Lung (tissue), 12 donors: ENCODE data around the gene SF3B2. TPM values are rescaled to one million over a fixed set of nuclear protein-coding genes. Genes with fewer than 3 reads are reported as not detected.

Source experiments
- ATAC-seq: fragments of 200-7000 bp; cut with Tn5 transposase; one replicate; pipeline ENCODE4 v1.9.1; 2020; ENCODE audit warnings: moderate number of reproducible peaks; ENCODE audit not compliant: insufficient read depth, low FRiP score
- DNase-seq, 3 donors: peaks; one replicate each; pipeline ENCODE4 v3.0.0-alpha.2; 2013 to 2017
- H3K27ac ChIP-seq, 2 donors: one replicate each; pipeline ENCODE4 v1.5.1; 2013; ENCODE audit warnings: mild to moderate bottlenecking in 2 of 2, moderate library complexity in 2 of 2, control low read depth in 1 of 2, inconsistent platforms in 1 of 2, low read depth in 1 of 2, low read length in 1 of 2
- H3K27me3 ChIP-seq, 3 donors: one replicate each; pipeline ENCODE4 v1.5.1; 2013; ENCODE audit warnings: low read length in 2 of 3; ENCODE audit not compliant: control insufficient read depth in 3 of 3, insufficient read depth in 3 of 3
- H3K36me3 ChIP-seq, 4 donors: one replicate each; pipeline ENCODE4 v1.5.1; 2013; ENCODE audit warnings: low read length in 4 of 4, mild to moderate bottlenecking in 1 of 4, moderate library complexity in 1 of 4; ENCODE audit not compliant: control insufficient read depth in 4 of 4, insufficient read depth in 4 of 4
- H3K4me1 ChIP-seq, 5 donors: one replicate each; pipeline ENCODE4 v1.5.1; 2013; ENCODE audit warnings: low read length in 5 of 5, mild to moderate bottlenecking in 2 of 5, moderate library complexity in 1 of 5; ENCODE audit not compliant: control insufficient read depth in 5 of 5, insufficient read depth in 5 of 5
- H3K4me3 ChIP-seq: one replicate; pipeline ENCODE4 v1.5.1; 2013; ENCODE audit warnings: mild to moderate bottlenecking, control low read depth, moderate library complexity
- H3K9ac ChIP-seq, 2 donors: one replicate each; pipeline ENCODE4 v1.5.1; 2013; ENCODE audit warnings: low read length in 2 of 2, control low read depth in 1 of 2; ENCODE audit not compliant: insufficient read depth in 1 of 2
- H3K9me3 ChIP-seq, 4 donors: one replicate each; pipeline ENCODE4 v1.5.1; 2013; ENCODE audit warnings: low read length in 3 of 4, mild to moderate bottlenecking in 1 of 4, moderate library complexity in 1 of 4; ENCODE audit not compliant: control insufficient read depth in 4 of 4, insufficient read depth in 3 of 4
- CTCF ChIP-seq: IDR thresholded peaks from 2 replicates; pipeline ENCODE4 v1.5.1; 2012; ENCODE audit warnings: mild to moderate bottlenecking; ENCODE audit errors: control extremely low read depth, extremely low read depth
- WGBS, 2 donors: extraction: QIAGEN DNeasy Blood & Tissue Kit; methylation state at CpG; one replicate each; pipeline ENCODE4 v1.1.7; 2013; 5-methylcytosine and 5-hydroxymethylcytosine counted together
- polyA plus RNA-seq, 2 donors: library from polyadenylated mRNA; stranded (reverse); fragments of 200-250 nt; gene quantifications; one replicate each; pipeline ENCODE4 v1.2.1, GENCODE V29; 2013
- total RNA-seq, 2 donors: library from RNA; depleted of rRNA in 1 of 2; stranded (reverse); fragments of >200 nt in 1 of 2; gene quantifications; one replicate each; pipeline ENCODE4 v1.2.1, GENCODE V29; 2014 to 2021
- donor health status: control.
- donor health status: control.
- donor health status: Bipolar disorder and iron deficiency.
- donor health status: healthy.
- donor health status: DM: yes; HTN: yes; CAD: no.

The SF3B2 gene
- total and polyA plus RNA-seq, 4 donors, result 78.0 to 187 (median 134) TPM

DNA sequence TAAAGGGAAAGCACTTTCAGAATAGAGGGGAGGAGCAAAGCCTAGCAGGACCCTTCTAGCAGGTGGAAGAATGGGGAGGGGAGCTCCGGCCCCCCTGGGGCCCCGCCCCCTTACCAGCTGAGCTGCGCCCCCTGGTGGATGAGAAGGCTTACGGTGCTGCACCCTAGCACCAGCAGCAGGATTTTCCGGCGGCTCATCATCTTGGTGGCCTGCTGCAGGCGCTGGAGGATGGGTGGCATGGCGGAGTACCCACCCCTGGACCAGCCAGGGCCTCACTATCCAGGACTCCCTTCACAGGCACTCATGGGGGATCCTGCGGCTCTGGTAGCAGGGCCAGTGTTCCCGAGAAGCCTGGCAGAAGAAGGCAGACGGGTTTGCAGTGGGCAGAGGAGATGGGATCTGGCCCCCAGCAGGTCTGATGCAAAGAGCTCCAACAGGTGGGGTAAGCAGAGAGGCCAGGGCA, 7.0 kb upstream of the SF3B2 start:
- Histone ChIP-seq H3K9me3 (no peaks in the 10 kb centered on the region), H3K36me3 (no peaks in the 10 kb centered on the region), H3K4me3 (no peak overlapping the region), H3K27me3 (peaks cover 0 to 11% (median 5%) of the 10 kb centered on the region in 3 donors), H3K9ac (no peak overlapping the region), H3K4me1 (peaks cover 0 to 3% (median 0%) of the 10 kb centered on the region in 5 donors), H3K27ac (no peak overlapping the region)
- TF ChIP-seq CTCF, result peak; percentile 71
- peak; percentile 78 for ATAC-seq
- whole genome bisulfite sequencing, 2 donors, result 15 to 21% methylated on average over 11 of the region's 11 CpGs
- DNase-seq, result peak; percentile 60 to 78 (median 67)

- TF ChIP-seq CTCF, result no peak
- no peak overlapping the region for H3K27ac ChIP-seq
- H3K4me1 ChIP-seq, result peaks cover 0 to 11% (median 6%) of the 10 kb centered on the region in 5 donors
- no peak overlapping the region for H3K9ac ChIP-seq
- peaks cover 0 to 11% (median 5%) of the 10 kb centered on the region in 3 donors for H3K27me3 ChIP-seq
- 92% methylated on average over 3 of the region's 3 CpGs for WGBS, 2 donors
- no peaks in the 10 kb centered on the region for H3K36me3 ChIP-seq
- DNase-seq (no peak), ATAC-seq (no peak)
- H3K9me3 ChIP-seq, result no peaks in the 10 kb centered on the region
- H3K4me3 ChIP-seq, result no peak overlapping the region
Measured at GRCh38 chr11:66046901-66047300, 5.3 kb upstream of the SF3B2 start.

- ATAC-seq, result no peak
Measured at GRCh38 chr11:66047541-66048365, 4.4 kb upstream of the SF3B2 start.

More at GRCh38 chr11:66047541-66048365, 4.4 kb upstream of the SF3B2 start:
- H3K4me3 ChIP-seq, result no peak overlapping the region
- H3K9me3 ChIP-seq, result no peaks in the 10 kb centered on the region
- WGBS, 2 donors, result 73 to 84% methylated on average over 11 of the region's 11 CpGs
- H3K9ac ChIP-seq, result no peak overlapping the region
- peak overlapping the region in 1 of 2 donors; percentile 15 for H3K27ac ChIP-seq
- peaks cover 0 to 6% (median 0%) of the 10 kb centered on the region in 4 donors for H3K36me3 ChIP-seq
- H3K27me3 ChIP-seq, result peaks cover 0 to 11% (median 5%) of the 10 kb centered on the region in 3 donors
- H3K4me1 ChIP-seq, result peaks cover 0 to 11% (median 6%) of the 10 kb centered on the region in 5 donors
- no peak for DNase-seq
- TF ChIP-seq CTCF, result no peak
